ENCODE data around the gene ATP8A2. TPM values are rescaled to one million over a fixed set of nuclear protein-coding genes. Genes with fewer than 3 reads are reported as not detected.
A peak's percentile ranks its signal among the peaks of the same experiment; 100 is the strongest.

Gene ATP8A2
- total RNA-seq, 1 experiment from 2014 or later: 5.2 TPM

DNA sequence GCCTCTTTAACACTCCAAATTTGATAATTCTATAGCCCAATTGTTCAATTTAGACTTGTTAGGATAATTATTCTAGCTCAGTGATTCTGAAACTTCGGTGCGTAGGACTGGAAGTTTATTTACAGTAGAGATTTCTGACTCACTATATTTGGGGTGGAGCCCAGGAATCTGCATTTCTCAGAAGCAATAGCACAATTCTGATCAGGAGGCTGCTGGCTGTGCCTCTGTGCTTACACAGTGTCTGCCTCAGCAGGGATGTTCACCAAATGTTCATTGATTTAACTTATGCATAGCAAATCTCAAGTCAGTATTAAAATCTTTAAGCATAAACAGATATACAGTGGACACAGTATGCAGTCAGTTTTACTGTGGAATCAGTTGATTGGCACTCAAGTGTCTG, 45.8 kb downstream of the ATP8A2 start:
- Mint-ChIP-seq H3K27ac (no peak overlapping the region), H3K4me1 (peaks cover 43% of the 10 kb centered on the region), H3K36me3 (no peaks in the 10 kb centered on the region), H3K9me3 (0 out of 2 replicates have a peak, but pooled peaks cover 1% of the 10 kb centered on the region), H3K27me3 (ENCODE audit: low read depth) (no peaks in the 10 kb centered on the region), H3K4me3 (no peak overlapping the region)
- DNase-seq (ENCODE audit: low spot score) (no peak), ATAC-seq (no peak)
- no peak for TF ChIP-seq SMAD4 (CRISPR knock-in tag; IDR thresholded peaks at IDR 0.05)
- TF ChIP-seq, protein P1, sequence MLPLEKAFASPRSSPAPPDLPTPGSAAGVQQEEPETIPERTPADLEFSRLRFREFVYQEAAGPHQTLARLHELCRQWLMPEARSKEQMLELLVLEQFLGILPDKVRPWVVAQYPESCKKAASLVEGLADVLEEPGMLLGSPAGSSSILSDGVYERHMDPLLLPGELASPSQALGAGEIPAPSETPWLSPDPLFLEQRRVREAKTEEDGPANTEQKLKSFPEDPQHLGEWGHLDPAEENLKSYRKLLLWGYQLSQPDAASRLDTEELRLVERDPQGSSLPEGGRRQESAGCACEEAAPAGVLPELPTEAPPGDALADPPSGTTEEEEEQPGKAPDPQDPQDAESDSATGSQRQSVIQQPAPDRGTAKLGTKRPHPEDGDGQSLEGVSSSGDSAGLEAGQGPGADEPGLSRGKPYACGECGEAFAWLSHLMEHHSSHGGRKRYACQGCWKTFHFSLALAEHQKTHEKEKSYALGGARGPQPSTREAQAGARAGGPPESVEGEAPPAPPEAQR (CRISPR knock-in tag; IDR thresholded peaks at IDR 0.05): no peak
- no peak for TF ChIP-seq SOX15 (CRISPR knock-in tag; IDR thresholded peaks at IDR 0.05)
- TF ChIP-seq NFE2L1 (CRISPR knock-in tag; IDR thresholded peaks at IDR 0.05): no peak
- ChIA-PET POLR2A (no interaction called here), CTCF (no interaction called here)

DNA sequence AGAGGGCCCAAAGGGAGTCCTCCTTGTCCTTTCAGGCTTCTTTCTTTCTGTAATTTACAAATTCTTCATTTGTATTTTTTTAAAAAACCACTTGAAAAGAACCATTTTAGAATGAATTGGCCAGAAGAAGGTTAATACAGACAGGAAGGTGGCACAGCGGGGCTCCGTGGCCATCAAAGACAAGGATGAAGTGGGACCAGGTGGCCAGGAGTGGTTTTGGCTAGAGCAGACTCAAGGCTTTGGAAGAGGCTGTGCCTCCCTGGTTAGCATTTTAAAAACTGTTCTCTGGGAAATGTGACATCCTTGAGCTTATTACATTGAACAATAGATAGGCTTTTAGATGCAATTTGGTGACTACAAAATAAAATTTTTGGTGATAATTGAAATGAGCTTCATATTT, 48.4 kb downstream of the ATP8A2 start:
- peak; percentile 72 for ATAC-seq
- Mint-ChIP-seq H3K36me3 (no peaks in the 10 kb centered on the region), H3K4me1 (peaks cover 42% of the 10 kb centered on the region), H3K27me3 (ENCODE audit: low read depth) (no peaks in the 10 kb centered on the region), H3K4me3 (no peak overlapping the region), H3K9me3 (no peaks in the 10 kb centered on the region), H3K27ac (peak overlapping the region; percentile 24; the same call in 1 of the 2 replicates)
- ChIA-PET POLR2A (no interaction called here), CTCF (interaction anchor here (1.6 kb wide), 1 partner anchor 29 kb away, joined by 3 read pairs; no protein-coding TSS in a partner anchor)
- TF ChIP-seq, protein P2, sequence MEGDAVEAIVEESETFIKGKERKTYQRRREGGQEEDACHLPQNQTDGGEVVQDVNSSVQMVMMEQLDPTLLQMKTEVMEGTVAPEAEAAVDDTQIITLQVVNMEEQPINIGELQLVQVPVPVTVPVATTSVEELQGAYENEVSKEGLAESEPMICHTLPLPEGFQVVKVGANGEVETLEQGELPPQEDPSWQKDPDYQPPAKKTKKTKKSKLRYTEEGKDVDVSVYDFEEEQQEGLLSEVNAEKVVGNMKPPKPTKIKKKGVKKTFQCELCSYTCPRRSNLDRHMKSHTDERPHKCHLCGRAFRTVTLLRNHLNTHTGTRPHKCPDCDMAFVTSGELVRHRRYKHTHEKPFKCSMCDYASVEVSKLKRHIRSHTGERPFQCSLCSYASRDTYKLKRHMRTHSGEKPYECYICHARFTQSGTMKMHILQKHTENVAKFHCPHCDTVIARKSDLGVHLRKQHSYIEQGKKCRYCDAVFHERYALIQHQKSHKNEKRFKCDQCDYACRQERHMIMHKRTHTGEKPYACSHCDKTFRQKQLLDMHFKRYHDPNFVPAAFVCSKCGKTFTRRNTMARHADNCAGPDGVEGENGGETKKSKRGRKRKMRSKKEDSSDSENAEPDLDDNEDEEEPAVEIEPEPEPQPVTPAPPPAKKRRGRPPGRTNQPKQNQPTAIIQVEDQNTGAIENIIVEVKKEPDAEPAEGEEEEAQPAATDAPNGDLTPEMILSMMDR (IDR thresholded peaks at IDR 0.05): no peak
- TF ChIP-seq OVOL2 (CRISPR knock-in tag; IDR thresholded peaks at IDR 0.05; ENCODE audit: borderline replicate concordance) (no peak), ZNF396 (CRISPR knock-in tag; IDR thresholded peaks at IDR 0.05; ENCODE audit: borderline replicate concordance) (no peak), TCF7 (CRISPR knock-in tag; IDR thresholded peaks at IDR 0.05; ENCODE audit: low read depth) (no peak), ZNF423 (CRISPR knock-in tag; IDR thresholded peaks at IDR 0.05) (no peak), CREM (CRISPR knock-in tag; IDR thresholded peaks at IDR 0.05) (no peak), GRHL2 (CRISPR knock-in tag; IDR thresholded peaks at IDR 0.05; ENCODE audit: insufficient replicate concordance, severe bottlenecking) (no peak), TEAD1 (CRISPR knock-in tag; IDR thresholded peaks at IDR 0.05) (no peak), SMAD3 (CRISPR knock-in tag; IDR thresholded peaks at IDR 0.05; ENCODE audit: borderline replicate concordance) (no peak), TP53 (CRISPR knock-in tag; IDR thresholded peaks at IDR 0.05) (no peak)
- TF ChIP-seq, protein P3, sequence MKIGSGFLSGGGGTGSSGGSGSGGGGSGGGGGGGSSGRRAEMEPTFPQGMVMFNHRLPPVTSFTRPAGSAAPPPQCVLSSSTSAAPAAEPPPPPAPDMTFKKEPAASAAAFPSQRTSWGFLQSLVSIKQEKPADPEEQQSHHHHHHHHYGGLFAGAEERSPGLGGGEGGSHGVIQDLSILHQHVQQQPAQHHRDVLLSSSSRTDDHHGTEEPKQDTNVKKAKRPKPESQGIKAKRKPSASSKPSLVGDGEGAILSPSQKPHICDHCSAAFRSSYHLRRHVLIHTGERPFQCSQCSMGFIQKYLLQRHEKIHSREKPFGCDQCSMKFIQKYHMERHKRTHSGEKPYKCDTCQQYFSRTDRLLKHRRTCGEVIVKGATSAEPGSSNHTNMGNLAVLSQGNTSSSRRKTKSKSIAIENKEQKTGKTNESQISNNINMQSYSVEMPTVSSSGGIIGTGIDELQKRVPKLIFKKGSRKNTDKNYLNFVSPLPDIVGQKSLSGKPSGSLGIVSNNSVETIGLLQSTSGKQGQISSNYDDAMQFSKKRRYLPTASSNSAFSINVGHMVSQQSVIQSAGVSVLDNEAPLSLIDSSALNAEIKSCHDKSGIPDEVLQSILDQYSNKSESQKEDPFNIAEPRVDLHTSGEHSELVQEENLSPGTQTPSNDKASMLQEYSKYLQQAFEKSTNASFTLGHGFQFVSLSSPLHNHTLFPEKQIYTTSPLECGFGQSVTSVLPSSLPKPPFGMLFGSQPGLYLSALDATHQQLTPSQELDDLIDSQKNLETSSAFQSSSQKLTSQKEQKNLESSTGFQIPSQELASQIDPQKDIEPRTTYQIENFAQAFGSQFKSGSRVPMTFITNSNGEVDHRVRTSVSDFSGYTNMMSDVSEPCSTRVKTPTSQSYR (CRISPR knock-in tag; IDR thresholded peaks at IDR 0.05): no peak
- TF ChIP-seq, protein P4, sequence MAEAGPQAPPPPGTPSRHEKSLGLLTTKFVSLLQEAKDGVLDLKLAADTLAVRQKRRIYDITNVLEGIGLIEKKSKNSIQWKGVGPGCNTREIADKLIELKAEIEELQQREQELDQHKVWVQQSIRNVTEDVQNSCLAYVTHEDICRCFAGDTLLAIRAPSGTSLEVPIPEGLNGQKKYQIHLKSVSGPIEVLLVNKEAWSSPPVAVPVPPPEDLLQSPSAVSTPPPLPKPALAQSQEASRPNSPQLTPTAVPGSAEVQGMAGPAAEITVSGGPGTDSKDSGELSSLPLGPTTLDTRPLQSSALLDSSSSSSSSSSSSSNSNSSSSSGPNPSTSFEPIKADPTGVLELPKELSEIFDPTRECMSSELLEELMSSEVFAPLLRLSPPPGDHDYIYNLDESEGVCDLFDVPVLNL (CRISPR knock-in tag; IDR thresholded peaks at IDR 0.05; ENCODE audit: borderline replicate concordance, low read depth): no peak
- TF ChIP-seq, protein P5, sequence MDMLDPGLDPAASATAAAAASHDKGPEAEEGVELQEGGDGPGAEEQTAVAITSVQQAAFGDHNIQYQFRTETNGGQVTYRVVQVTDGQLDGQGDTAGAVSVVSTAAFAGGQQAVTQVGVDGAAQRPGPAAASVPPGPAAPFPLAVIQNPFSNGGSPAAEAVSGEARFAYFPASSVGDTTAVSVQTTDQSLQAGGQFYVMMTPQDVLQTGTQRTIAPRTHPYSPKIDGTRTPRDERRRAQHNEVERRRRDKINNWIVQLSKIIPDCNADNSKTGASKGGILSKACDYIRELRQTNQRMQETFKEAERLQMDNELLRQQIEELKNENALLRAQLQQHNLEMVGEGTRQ (CRISPR knock-in tag; IDR thresholded peaks at IDR 0.05): no peak
- TF ChIP-seq, protein P6, sequence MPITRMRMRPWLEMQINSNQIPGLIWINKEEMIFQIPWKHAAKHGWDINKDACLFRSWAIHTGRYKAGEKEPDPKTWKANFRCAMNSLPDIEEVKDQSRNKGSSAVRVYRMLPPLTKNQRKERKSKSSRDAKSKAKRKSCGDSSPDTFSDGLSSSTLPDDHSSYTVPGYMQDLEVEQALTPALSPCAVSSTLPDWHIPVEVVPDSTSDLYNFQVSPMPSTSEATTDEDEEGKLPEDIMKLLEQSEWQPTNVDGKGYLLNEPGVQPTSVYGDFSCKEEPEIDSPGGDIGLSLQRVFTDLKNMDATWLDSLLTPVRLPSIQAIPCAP (CRISPR knock-in tag; IDR thresholded peaks at IDR 0.05): no peak
- TF ChIP-seq, protein P7, sequence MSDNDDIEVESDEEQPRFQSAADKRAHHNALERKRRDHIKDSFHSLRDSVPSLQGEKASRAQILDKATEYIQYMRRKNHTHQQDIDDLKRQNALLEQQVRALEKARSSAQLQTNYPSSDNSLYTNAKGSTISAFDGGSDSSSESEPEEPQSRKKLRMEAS (CRISPR knock-in tag; IDR thresholded peaks at IDR 0.05): no peak
- TF ChIP-seq, protein P8, sequence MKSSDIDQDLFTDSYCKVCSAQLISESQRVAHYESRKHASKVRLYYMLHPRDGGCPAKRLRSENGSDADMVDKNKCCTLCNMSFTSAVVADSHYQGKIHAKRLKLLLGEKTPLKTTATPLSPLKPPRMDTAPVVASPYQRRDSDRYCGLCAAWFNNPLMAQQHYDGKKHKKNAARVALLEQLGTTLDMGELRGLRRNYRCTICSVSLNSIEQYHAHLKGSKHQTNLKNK (CRISPR knock-in tag; IDR thresholded peaks at IDR 0.05): no peak
- TF ChIP-seq, protein P9, sequence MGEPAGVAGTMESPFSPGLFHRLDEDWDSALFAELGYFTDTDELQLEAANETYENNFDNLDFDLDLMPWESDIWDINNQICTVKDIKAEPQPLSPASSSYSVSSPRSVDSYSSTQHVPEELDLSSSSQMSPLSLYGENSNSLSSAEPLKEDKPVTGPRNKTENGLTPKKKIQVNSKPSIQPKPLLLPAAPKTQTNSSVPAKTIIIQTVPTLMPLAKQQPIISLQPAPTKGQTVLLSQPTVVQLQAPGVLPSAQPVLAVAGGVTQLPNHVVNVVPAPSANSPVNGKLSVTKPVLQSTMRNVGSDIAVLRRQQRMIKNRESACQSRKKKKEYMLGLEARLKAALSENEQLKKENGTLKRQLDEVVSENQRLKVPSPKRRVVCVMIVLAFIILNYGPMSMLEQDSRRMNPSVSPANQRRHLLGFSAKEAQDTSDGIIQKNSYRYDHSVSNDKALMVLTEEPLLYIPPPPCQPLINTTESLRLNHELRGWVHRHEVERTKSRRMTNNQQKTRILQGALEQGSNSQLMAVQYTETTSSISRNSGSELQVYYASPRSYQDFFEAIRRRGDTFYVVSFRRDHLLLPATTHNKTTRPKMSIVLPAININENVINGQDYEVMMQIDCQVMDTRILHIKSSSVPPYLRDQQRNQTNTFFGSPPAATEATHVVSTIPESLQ (CRISPR knock-in tag; IDR thresholded peaks at IDR 0.05): no peak
- peak; percentile 25 for DNase-seq (ENCODE audit: low spot score)

Data from WTC11 (cell line).